Measurements from ENCODE around the gene FOLR3.
A peak's percentile ranks its signal among the peaks of the same experiment; 100 is the strongest.

Gene FOLR3

GRCh38 chr11:72111300-72112142 is 24.0 kb upstream of the FOLR3 start:
- Mint-ChIP-seq H3K27ac (peak overlapping the region; percentile 99 to 100 (median 100)), H3K4me1 (peaks cover 15% of the 10 kb centered on the region), H3K27me3 (ENCODE audit: low read depth) (peaks cover 2% of the 10 kb centered on the region), H3K9me3 (no peaks in the 10 kb centered on the region), H3K4me3 (peak overlapping the region; percentile 89 to 90 (median 89)), H3K36me3 (ENCODE audit: low read depth) (peaks cover 3% of the 10 kb centered on the region)
- TF ChIP-seq CTCF (IDR thresholded peaks at IDR 0.05; ENCODE audit: unreplicated experiment in 3 of 3), result no peak

DNA sequence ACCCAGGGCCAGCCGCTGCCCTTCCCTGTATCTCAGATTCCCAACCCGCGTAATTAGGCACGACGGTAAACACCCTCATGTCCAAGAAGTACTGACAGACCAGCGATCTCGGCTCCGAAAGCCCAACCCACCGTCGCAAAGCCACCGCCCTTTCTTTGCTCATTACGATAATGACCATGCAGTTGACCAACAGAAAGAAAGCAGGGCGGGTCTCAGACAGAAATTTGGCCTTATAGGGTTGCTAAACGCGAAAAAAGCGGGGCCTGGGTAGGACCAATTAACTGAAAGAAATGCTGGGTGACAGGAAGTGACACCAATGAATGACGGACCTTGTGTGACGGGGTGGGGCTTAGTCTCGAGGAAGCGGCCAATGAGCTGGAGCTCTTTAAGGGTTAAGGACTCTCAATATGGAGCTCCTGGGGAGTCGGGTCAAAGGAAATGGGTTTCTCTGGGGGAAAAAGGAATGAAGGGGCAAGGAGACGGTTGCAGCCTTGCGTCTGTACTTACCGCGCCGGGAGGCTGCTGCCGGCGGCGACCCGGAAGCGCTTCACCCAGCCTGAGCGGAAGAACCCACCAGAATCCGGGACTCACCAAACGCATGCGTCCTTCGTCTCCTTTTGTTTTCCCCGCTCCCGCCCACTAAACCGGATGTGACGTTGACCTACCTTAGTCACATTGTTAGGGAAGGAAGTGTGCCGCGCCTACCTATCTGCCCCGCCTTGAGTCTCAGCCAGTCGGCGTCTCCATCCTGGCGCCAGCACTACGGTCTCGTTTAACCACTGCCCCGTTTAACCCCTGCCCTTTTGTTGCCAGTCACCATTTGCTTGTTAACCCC is 23.2 kb upstream of the FOLR3 start, which contains the start of gene ANAPC15:
TSS of gene ANAPC15 (minus strand) at position 553 of the 835 bp plus-strand sequence. CDS start 1,419 bp downstream, outside the sequence.
- no peak for TF ChIP-seq CTCF (IDR thresholded peaks at IDR 0.05; ENCODE audit: unreplicated experiment in 3 of 3)
- H3K36me3 Mint-ChIP-seq (ENCODE audit: low read depth), result peaks cover 3% of the 10 kb centered on the region
- H3K4me1 Mint-ChIP-seq, result peaks cover 15% of the 10 kb centered on the region
- H3K9me3 Mint-ChIP-seq, result no peaks in the 10 kb centered on the region
- peaks cover 5% of the 10 kb centered on the region for H3K27me3 Mint-ChIP-seq (ENCODE audit: low read depth)
- peak within 1 kb of the TSS; percentile 89 to 90 (median 89) for H3K4me3 Mint-ChIP-seq
- peak within 1 kb of the TSS; percentile 99 to 100 (median 100) for H3K27ac Mint-ChIP-seq

DNA sequence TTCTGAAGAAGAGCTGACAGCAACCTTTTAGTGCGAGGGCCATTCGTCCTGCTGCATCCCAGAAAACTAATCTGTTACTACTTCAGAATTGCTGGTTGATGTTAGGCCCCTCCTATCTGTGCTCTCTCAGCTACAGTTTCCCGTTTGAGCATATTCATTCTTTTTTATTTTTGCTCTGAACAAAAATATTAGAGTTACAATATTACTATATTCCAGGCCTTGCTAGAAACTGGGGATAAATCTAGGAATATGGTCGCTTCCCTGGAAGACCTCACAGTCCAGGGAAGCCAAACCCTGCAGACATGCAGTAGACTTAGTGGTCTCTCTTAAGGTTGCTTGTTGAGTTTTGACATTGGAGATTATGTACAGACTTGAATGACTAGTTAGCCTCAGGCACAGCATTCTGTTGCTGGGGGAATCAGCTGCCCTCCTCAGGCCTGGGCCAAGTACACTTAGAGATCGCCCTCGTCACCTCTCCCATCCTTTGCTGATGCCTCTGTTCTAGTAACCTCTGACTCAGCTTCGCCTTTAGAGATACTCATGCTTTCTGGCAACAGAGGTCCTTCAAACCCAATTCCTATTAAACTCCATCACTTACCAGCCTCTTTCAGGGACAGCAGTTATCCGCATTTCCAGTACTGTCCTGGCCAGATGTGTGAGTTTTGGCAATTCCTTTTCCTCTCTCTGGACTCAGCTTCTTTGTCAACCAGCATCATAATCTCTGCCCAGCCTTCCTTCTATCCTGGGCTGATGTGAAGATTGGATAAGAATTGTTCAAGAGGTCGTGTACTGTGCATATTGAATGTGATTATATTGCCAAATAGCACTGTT is 22.3 kb upstream of the FOLR3 start:
- Mint-ChIP-seq H3K9me3 (no peaks in the 10 kb centered on the region), H3K4me3 (peak overlapping the region; percentile 89 to 90 (median 89)), H3K36me3 (ENCODE audit: low read depth) (peaks cover 3% of the 10 kb centered on the region), H3K27ac (peak overlapping the region; percentile 99 to 100 (median 100)), H3K27me3 (ENCODE audit: low read depth) (peaks cover 5% of the 10 kb centered on the region), H3K4me1 (peaks cover 15% of the 10 kb centered on the region)
- TF ChIP-seq CTCF (IDR thresholded peaks at IDR 0.05; ENCODE audit: unreplicated experiment in 3 of 3), result no peak

DNA sequence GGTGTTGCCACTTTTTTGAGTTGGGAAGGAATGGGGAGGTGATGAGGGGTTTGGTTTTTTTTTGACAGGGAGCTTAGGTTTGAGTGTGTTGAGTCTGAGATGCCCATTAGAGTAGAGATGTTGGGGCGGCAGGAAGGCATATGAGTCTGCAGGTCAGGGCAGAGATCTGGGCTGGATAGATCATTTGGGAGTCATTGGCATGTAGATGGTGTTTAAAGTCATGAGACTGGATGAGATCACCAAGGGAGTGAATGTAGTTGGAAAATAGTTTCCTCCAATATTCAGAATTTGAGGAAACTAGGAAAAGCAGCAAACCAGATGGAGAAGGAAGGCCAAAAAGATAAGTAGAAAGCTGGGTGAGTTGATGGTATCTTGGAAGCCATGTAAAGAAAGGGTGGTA is 21.0 kb upstream of the FOLR3 start:
- H3K9me3 Mint-ChIP-seq, result no peaks in the 10 kb centered on the region
- H3K27me3 Mint-ChIP-seq (ENCODE audit: low read depth), result peaks cover 5% of the 10 kb centered on the region
- H3K27ac Mint-ChIP-seq, result peak overlapping the region in 1 of 3 experiments; percentile 100
- TF ChIP-seq CTCF (IDR thresholded peaks at IDR 0.05; ENCODE audit: unreplicated experiment in 3 of 3), result no peak
- H3K4me3 Mint-ChIP-seq, result no peak overlapping the region
- peaks cover 3% of the 10 kb centered on the region for H3K36me3 Mint-ChIP-seq (ENCODE audit: low read depth)
- peaks cover 24% of the 10 kb centered on the region for H3K4me1 Mint-ChIP-seq

GRCh38 chr11:72116019-72116755 is 19.3 kb upstream of the FOLR3 start:
- Mint-ChIP-seq H3K36me3 (ENCODE audit: low read depth) (no peaks in the 10 kb centered on the region), H3K27ac (peak overlapping the region in 2 of 3 experiments; percentile 26 to 35), H3K27me3 (ENCODE audit: low read depth) (peaks cover 5% of the 10 kb centered on the region), H3K9me3 (no peaks in the 10 kb centered on the region), H3K4me1 (peaks cover 24% of the 10 kb centered on the region), H3K4me3 (no peak overlapping the region)
- TF ChIP-seq CTCF (IDR thresholded peaks at IDR 0.05; ENCODE audit: unreplicated experiment in 3 of 3), result no peak

Measured in nephron (organoid).